WTC11 (cell line): Measurements from ENCODE around the gene PTPRU. TPM values are rescaled to one million over a fixed set of nuclear protein-coding genes. Genes with fewer than 3 reads are reported as not detected.

Source experiments
- ATAC-seq: fragments of 200-7000 bp; cut with Tn5 transposase; 2 replicates; pipeline ENCODE4 v1.10.0; 2021; ENCODE audit warnings: mild to moderate bottlenecking, moderate library complexity
- CTCF ChIA-PET: fragments of 300-600 bp; sonication (Branson Sonifier 250); formaldehyde crosslinking; loops from one replicate; lab custom pipeline; 2021; ENCODE audit warnings: antibody characterized with exemption; lab: Charles Lee
- POLR2A ChIA-PET: fragments of 350-600 bp; sonication (Branson Sonifier 250); formaldehyde crosslinking; loops from one replicate; lab custom pipeline; 2021; ENCODE audit warnings: antibody characterized with exemption; lab: Charles Lee
- DNase-seq: peaks from one replicate; pipeline ENCODE4 v3.0.0; 2021; ENCODE audit warnings: low spot score
- H3K27ac Mint-ChIP-seq: 2 replicates; pipeline ENCODE4 v1.8.0; 2021; ENCODE audit warnings: mixed read lengths
- H3K27me3 Mint-ChIP-seq: 2 replicates; pipeline ENCODE4 v1.8.0; 2021; ENCODE audit warnings: low read depth, mild to moderate bottlenecking, moderate library complexity, mixed read lengths
- H3K36me3 Mint-ChIP-seq: 2 replicates; pipeline ENCODE4 v1.8.0; 2021; ENCODE audit warnings: mixed read lengths
- H3K4me1 Mint-ChIP-seq: 2 replicates; pipeline ENCODE4 v1.8.0; 2022; ENCODE audit warnings: mixed read lengths
- H3K4me3 Mint-ChIP-seq: 2 replicates; pipeline ENCODE4 v1.8.0; 2021; ENCODE audit warnings: mild to moderate bottlenecking, moderate library complexity, mixed read lengths
- H3K9me3 Mint-ChIP-seq: 2 replicates; pipeline ENCODE4 v1.8.0; 2021; ENCODE audit warnings: mixed read lengths
- CREM ChIP-seq: sonication (generic); formaldehyde crosslinking; IDR thresholded peaks from 2 replicates; pipeline ENCODE4 v1.8.1; 2022; ENCODE audit warnings: mild to moderate bottlenecking, missing genetic modification reagents, moderate library complexity
- IRF2 ChIP-seq: sonication (generic); formaldehyde crosslinking; IDR thresholded peaks from 2 replicates; pipeline ENCODE4 v1.8.0; 2022; ENCODE audit warnings: low read depth, missing genetic modification reagents, borderline replicate concordance
- JAZF1 ChIP-seq: fragments of 250-450 bp; sonication (Bioruptor Pico); IDR thresholded peaks from 2 replicates; pipeline ENCODE4 v1.9.0; 2021; ENCODE audit warnings: moderate library complexity, mild to moderate bottlenecking, inconsistent platforms
- KAT7 ChIP-seq: sonication (generic); formaldehyde crosslinking; IDR thresholded peaks from 2 replicates; pipeline ENCODE4 v1.8.1; 2023; ENCODE audit warnings: missing genetic modification reagents, mild to moderate bottlenecking, borderline replicate concordance
- NR3C1 ChIP-seq: sonication (generic); formaldehyde crosslinking; conservative IDR thresholded peaks from 2 replicates; pipeline ENCODE4 v1.8.1; 2023; ENCODE audit warnings: low read depth, mild to moderate bottlenecking, missing genetic modification reagents
- RELA ChIP-seq: sonication (generic); formaldehyde crosslinking; IDR thresholded peaks from 2 replicates; pipeline ENCODE4 v1.8.1; 2022; ENCODE audit warnings: missing genetic modification reagents, mild to moderate bottlenecking, borderline replicate concordance
- ZNF121 ChIP-seq: sonication (generic); formaldehyde crosslinking; IDR thresholded peaks from 2 replicates; pipeline ENCODE4 v1.8.0; 2023; ENCODE audit warnings: missing genetic modification reagents
- ZNF317 ChIP-seq: sonication (generic); formaldehyde crosslinking; IDR thresholded peaks from 2 replicates; pipeline ENCODE4 v1.8.1; 2023; ENCODE audit warnings: low read depth, mild to moderate bottlenecking, moderate library complexity, missing genetic modification reagents, borderline replicate concordance
- ZNF396 ChIP-seq: fragments of 250-450 bp; sonication (Bioruptor Pico); IDR thresholded peaks from 2 replicates; pipeline ENCODE4 v1.8.0; 2021; ENCODE audit warnings: mild to moderate bottlenecking, moderate library complexity, borderline replicate concordance
- ZNF423 ChIP-seq: fragments of 250-450 bp; sonication (Bioruptor Pico); IDR thresholded peaks from 2 replicates; pipeline ENCODE4 v2.1.2; 2022; ENCODE audit warnings: mild to moderate bottlenecking, moderate library complexity
- total RNA-seq: library from RNA; stranded (reverse); gene quantifications from 3 replicates; pipeline ENCODE4 v1.2.3, GENCODE V29; 2021
- TF ChIP-seq, protein P1 (sequence below): sonication (generic); formaldehyde crosslinking; IDR thresholded peaks from 2 replicates; pipeline ENCODE4 v1.8.0; 2022; ENCODE audit warnings: mild to moderate bottlenecking, missing genetic modification reagents
- TF ChIP-seq, protein P2 (sequence below): sonication (generic); formaldehyde crosslinking; IDR thresholded peaks from 2 replicates; pipeline ENCODE4 v1.8.0; 2023; ENCODE audit warnings: mild to moderate bottlenecking, missing genetic modification reagents
- TF ChIP-seq, protein P3 (sequence below): sonication (generic); formaldehyde crosslinking; IDR thresholded peaks from 2 replicates; pipeline ENCODE4 v1.8.1; 2022; ENCODE audit warnings: missing genetic modification reagents, borderline replicate concordance
- TF ChIP-seq, protein P4 (sequence below): sonication (generic); formaldehyde crosslinking; IDR thresholded peaks from 2 replicates; pipeline ENCODE4 v1.8.1; 2023; ENCODE audit warnings: mild to moderate bottlenecking, missing genetic modification reagents, moderate library complexity
- TF ChIP-seq, protein P5 (sequence below): sonication (generic); formaldehyde crosslinking; conservative IDR thresholded peaks from 2 replicates; pipeline ENCODE4 v1.8.1; 2022; ENCODE audit warnings: mild to moderate bottlenecking, missing genetic modification reagents
- TF ChIP-seq, protein P6 (sequence below): sonication (generic); formaldehyde crosslinking; IDR thresholded peaks from 2 replicates; pipeline ENCODE4 v1.8.1; 2023; ENCODE audit warnings: mild to moderate bottlenecking, missing genetic modification reagents
- TF ChIP-seq, protein P7 (sequence below): sonication (generic); formaldehyde crosslinking; IDR thresholded peaks from 2 replicates; pipeline ENCODE4 v1.8.0; 2022; ENCODE audit warnings: mild to moderate bottlenecking, missing genetic modification reagents
- TF ChIP-seq, protein P8 (sequence below): sonication (generic); formaldehyde crosslinking; IDR thresholded peaks from 2 replicates; pipeline ENCODE4 v1.8.1; 2022; ENCODE audit warnings: low read depth, missing genetic modification reagents, borderline replicate concordance

Gene PTPRU
- total RNA-seq, 1 experiment from 2014 or later: 75.4 TPM

DNA sequence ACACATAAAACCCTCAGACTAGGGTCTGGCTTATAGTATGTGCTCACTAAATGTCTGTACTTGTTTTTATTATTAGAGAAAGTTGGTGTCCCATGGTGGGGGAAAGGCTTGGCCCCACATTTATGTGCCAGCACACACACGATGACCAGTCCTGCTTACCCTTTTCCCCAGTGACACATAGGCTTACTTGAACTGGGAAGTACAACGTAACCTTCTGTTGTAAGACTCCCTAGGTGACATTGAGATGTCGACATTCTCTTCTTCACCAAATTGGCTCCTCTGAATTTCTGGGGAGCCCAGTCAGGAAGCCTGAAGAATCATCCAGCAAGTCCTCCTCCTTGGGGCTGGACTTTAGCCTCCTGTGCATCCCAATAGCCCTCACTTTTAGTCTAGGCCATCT, 3.9 kb upstream of the PTPRU start (continued):
- TF ChIP-seq, protein P1, sequence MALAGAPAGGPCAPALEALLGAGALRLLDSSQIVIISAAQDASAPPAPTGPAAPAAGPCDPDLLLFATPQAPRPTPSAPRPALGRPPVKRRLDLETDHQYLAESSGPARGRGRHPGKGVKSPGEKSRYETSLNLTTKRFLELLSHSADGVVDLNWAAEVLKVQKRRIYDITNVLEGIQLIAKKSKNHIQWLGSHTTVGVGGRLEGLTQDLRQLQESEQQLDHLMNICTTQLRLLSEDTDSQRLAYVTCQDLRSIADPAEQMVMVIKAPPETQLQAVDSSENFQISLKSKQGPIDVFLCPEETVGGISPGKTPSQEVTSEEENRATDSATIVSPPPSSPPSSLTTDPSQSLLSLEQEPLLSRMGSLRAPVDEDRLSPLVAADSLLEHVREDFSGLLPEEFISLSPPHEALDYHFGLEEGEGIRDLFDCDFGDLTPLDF (CRISPR knock-in tag): no peak
- TF ChIP-seq, protein P2, sequence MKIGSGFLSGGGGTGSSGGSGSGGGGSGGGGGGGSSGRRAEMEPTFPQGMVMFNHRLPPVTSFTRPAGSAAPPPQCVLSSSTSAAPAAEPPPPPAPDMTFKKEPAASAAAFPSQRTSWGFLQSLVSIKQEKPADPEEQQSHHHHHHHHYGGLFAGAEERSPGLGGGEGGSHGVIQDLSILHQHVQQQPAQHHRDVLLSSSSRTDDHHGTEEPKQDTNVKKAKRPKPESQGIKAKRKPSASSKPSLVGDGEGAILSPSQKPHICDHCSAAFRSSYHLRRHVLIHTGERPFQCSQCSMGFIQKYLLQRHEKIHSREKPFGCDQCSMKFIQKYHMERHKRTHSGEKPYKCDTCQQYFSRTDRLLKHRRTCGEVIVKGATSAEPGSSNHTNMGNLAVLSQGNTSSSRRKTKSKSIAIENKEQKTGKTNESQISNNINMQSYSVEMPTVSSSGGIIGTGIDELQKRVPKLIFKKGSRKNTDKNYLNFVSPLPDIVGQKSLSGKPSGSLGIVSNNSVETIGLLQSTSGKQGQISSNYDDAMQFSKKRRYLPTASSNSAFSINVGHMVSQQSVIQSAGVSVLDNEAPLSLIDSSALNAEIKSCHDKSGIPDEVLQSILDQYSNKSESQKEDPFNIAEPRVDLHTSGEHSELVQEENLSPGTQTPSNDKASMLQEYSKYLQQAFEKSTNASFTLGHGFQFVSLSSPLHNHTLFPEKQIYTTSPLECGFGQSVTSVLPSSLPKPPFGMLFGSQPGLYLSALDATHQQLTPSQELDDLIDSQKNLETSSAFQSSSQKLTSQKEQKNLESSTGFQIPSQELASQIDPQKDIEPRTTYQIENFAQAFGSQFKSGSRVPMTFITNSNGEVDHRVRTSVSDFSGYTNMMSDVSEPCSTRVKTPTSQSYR (CRISPR knock-in tag): no peak

DNA sequence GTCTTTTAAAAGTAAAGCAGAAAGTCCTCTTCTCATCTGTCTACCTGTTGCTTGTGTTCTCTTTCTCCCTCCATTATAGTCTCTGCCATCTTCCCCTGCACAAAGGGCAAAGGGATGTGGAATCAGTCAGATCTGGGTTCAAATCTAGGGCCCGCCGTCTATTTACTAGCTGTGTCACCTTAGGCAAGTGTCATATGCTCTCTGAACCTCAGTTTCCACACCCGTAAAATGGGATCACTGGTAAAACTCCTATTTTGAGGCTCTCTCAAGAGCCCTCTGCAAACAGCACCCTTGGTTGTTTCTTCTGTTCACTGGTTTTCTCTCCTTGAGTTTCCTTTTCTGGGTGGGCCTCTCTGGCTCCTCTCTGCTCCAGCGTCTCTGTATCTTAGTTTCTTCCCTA, 2.6 kb upstream of the PTPRU start:
- Mint-ChIP-seq H3K9me3 (no peaks in the 10 kb centered on the region), H3K36me3 (no peaks in the 10 kb centered on the region), H3K4me1 (peaks cover 32% of the 10 kb centered on the region), H3K27ac (no peak overlapping the region), H3K27me3 (peaks cover 60% of the 10 kb centered on the region), H3K4me3 (no peak overlapping the region)
- POLR2A ChIA-PET: no interaction called here
- no peak for DNase-seq
- no peak for ATAC-seq
- CTCF ChIA-PET: interaction anchor here (0.7 to 2.6 kb wide), 2 partner anchors 50 to 175 kb away, joined by 3 to 6 read pairs; no protein-coding TSS in a partner anchor
- no peak for TF ChIP-seq CREM (CRISPR knock-in tag)
- TF ChIP-seq, protein P3, sequence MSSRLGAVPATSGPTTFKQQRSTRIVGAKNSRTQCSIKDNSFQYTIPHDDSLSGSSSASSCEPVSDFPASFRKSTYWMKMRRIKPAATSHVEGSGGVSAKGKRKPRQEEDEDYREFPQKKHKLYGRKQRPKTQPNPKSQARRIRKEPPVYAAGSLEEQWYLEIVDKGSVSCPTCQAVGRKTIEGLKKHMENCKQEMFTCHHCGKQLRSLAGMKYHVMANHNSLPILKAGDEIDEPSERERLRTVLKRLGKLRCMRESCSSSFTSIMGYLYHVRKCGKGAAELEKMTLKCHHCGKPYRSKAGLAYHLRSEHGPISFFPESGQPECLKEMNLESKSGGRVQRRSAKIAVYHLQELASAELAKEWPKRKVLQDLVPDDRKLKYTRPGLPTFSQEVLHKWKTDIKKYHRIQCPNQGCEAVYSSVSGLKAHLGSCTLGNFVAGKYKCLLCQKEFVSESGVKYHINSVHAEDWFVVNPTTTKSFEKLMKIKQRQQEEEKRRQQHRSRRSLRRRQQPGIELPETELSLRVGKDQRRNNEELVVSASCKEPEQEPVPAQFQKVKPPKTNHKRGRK: no peak
- no peak for TF ChIP-seq IRF2 (CRISPR knock-in tag)
- no peak for TF ChIP-seq ZNF396 (CRISPR knock-in tag)
- TF ChIP-seq, protein P4, sequence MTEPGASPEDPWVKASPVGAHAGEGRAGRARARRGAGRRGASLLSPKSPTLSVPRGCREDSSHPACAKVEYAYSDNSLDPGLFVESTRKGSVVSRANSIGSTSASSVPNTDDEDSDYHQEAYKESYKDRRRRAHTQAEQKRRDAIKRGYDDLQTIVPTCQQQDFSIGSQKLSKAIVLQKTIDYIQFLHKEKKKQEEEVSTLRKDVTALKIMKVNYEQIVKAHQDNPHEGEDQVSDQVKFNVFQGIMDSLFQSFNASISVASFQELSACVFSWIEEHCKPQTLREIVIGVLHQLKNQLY (CRISPR knock-in tag): no peak
- TF ChIP-seq, protein P5, sequence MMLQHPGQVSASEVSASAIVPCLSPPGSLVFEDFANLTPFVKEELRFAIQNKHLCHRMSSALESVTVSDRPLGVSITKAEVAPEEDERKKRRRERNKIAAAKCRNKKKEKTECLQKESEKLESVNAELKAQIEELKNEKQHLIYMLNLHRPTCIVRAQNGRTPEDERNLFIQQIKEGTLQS (CRISPR knock-in tag): no peak

DNA sequence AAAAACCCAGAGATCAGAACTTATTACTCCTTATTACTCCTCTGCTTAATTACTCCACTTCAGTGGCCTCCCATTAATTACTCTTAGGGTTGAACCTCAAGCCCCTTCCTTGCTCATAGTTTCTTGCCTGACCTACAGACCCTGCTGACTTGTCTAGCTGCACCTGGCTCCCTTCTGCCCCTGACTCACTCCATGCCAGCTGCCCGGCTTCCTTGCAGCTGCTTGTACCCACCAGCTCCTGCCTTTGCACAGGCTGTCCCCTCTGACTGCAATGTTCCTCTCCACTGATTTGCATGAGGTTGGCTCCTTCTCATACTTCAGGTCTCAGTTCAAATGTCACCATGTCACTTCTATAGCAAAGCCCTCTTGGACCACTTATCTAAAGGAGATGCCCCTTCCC, 1.9 kb upstream of the PTPRU start:
- H3K27ac Mint-ChIP-seq: no peak overlapping the region
- ATAC-seq: no peak
- H3K9me3 Mint-ChIP-seq: no peaks in the 10 kb centered on the region
- CTCF ChIA-PET: interaction anchor here (0.5 to 2.6 kb wide), 4 partner anchors 49 to 1543 kb away, joined by 3 to 6 read pairs (median 3); no protein-coding TSS in a partner anchor
- POLR2A ChIA-PET: no interaction called here
- peaks cover 39% of the 10 kb centered on the region for H3K4me1 Mint-ChIP-seq
- no peak for DNase-seq
- H3K4me3 Mint-ChIP-seq: no peak overlapping the region
- H3K36me3 Mint-ChIP-seq: no peaks in the 10 kb centered on the region
- H3K27me3 Mint-ChIP-seq: peaks cover 66% of the 10 kb centered on the region
- TF ChIP-seq, protein P6, sequence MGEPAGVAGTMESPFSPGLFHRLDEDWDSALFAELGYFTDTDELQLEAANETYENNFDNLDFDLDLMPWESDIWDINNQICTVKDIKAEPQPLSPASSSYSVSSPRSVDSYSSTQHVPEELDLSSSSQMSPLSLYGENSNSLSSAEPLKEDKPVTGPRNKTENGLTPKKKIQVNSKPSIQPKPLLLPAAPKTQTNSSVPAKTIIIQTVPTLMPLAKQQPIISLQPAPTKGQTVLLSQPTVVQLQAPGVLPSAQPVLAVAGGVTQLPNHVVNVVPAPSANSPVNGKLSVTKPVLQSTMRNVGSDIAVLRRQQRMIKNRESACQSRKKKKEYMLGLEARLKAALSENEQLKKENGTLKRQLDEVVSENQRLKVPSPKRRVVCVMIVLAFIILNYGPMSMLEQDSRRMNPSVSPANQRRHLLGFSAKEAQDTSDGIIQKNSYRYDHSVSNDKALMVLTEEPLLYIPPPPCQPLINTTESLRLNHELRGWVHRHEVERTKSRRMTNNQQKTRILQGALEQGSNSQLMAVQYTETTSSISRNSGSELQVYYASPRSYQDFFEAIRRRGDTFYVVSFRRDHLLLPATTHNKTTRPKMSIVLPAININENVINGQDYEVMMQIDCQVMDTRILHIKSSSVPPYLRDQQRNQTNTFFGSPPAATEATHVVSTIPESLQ (CRISPR knock-in tag): no peak
- TF ChIP-seq KAT7 (CRISPR knock-in tag) (no peak), NR3C1 (CRISPR knock-in tag) (no peak), ZNF423 (CRISPR knock-in tag) (no peak), ZNF317 (CRISPR knock-in tag) (no peak), JAZF1 (CRISPR knock-in tag) (no peak), RELA (CRISPR knock-in tag) (no peak), ZNF121 (CRISPR knock-in tag) (no peak)
- TF ChIP-seq, protein P7, sequence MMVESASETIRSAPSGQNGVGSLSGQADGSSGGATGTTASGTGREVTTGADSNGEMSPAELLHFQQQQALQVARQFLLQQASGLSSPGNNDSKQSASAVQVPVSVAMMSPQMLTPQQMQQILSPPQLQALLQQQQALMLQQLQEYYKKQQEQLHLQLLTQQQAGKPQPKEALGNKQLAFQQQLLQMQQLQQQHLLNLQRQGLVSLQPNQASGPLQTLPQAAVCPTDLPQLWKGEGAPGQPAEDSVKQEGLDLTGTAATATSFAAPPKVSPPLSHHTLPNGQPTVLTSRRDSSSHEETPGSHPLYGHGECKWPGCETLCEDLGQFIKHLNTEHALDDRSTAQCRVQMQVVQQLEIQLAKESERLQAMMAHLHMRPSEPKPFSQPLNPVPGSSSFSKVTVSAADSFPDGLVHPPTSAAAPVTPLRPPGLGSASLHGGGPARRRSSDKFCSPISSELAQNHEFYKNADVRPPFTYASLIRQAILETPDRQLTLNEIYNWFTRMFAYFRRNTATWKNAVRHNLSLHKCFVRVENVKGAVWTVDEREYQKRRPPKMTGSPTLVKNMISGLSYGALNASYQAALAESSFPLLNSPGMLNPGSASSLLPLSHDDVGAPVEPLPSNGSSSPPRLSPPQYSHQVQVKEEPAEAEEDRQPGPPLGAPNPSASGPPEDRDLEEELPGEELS (CRISPR knock-in tag): no peak
- TF ChIP-seq, protein P8, sequence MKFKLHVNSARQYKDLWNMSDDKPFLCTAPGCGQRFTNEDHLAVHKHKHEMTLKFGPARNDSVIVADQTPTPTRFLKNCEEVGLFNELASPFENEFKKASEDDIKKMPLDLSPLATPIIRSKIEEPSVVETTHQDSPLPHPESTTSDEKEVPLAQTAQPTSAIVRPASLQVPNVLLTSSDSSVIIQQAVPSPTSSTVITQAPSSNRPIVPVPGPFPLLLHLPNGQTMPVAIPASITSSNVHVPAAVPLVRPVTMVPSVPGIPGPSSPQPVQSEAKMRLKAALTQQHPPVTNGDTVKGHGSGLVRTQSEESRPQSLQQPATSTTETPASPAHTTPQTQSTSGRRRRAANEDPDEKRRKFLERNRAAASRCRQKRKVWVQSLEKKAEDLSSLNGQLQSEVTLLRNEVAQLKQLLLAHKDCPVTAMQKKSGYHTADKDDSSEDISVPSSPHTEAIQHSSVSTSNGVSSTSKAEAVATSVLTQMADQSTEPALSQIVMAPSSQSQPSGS (CRISPR knock-in tag): no peak
